Tibial artery (tissue), 4 donors: ENCODE data around the gene ABI1.

ENCODE experiments used
- DNase-seq, 2 donors: peaks; one replicate each; pipeline ENCODE4 v3.0.0-alpha.2; 2019
- H3K27ac ChIP-seq, 2 donors: fragments of 200-600 bp; sonication (generic) in 1 of 2; 1 replicate in 1 of 2; 2 replicates in 1 of 2; pipeline ENCODE4 v1.5.1; 2018 to 2019; ENCODE audit warnings: mild to moderate bottlenecking in 1 of 2
- H3K27me3 ChIP-seq, 2 donors: fragments of 200-600 bp; sonication (generic) in 1 of 2; one replicate each; pipeline versions ENCODE4 v1.5.1 to v1.6.0; 2016 to 2019
- H3K36me3 ChIP-seq, 3 donors: fragments of 200-600 bp; sonication (generic) in 2 of 3; one replicate each; pipeline ENCODE4 v1.5.1; 2016 to 2019; ENCODE audit warnings: mild to moderate bottlenecking in 2 of 3
- H3K4me1 ChIP-seq, 4 donors: fragments of 200-600 bp; sonication (generic) in 2 of 4; 1 replicate in 3 of 4; 2 replicates in 1 of 4; pipeline ENCODE4 v1.5.1; 2016 to 2019
- H3K4me3 ChIP-seq, 2 donors: fragments of 200-600 bp; sonication (generic) in 1 of 2; 1 replicate in 1 of 2; 2 replicates in 1 of 2; pipeline ENCODE4 v1.5.1; 2018 to 2019; ENCODE audit warnings: mild to moderate bottlenecking in 2 of 2
- H3K9me3 ChIP-seq, 3 donors: fragments of 200-600 bp; sonication (generic) in 1 of 3; one replicate each; pipeline ENCODE4 v1.5.1; 2016 to 2019
- intact Hi-C: fragments of 100-400 bp; cut with DNase I; formaldehyde crosslinking; loops from one replicate; pipeline ENCODE4 v1.15.0; 2023; ENCODE audit warnings: low total_unique reads
- TF ChIP-seq, protein P1 (sequence below), 2 experiments: fragments of 200-600 bp in 1 of 2; fragments of 450-650 bp in 1 of 2; IDR thresholded peaks; one replicate each; pipeline ENCODE4 v1.5.1; 2017 to 2019; ENCODE audit warnings: antibody characterized with exemption in 2 of 2, mild to moderate bottlenecking in 1 of 2, moderate library complexity in 1 of 2

The ABI1 gene

DNA sequence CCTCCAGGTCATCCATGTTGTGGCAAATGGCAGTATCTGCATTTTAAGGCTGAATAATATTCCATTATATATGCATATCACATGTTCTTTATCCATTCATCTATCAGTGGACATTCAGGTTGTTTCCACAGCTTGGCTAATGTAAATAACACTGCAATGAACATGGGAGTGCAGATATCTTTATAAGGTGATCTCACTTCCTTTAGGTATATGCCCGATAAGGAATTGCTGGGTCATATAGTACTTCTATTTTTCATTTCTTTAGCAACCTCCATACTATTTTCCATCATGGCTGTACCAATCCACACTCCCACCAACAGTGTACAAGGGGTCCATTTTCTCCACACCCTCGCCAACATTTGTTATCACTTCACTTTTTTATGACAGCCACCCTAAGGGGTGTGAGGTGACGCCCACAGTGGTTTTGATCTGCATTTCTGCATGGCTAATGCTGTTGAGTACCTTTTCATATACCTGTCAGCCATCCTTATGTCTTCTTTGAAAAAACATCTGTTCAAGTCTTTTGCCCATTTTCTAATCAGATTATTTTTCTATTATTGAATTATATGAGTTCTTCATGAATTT is 18.9 kb downstream of the ABI1 start:
- intact Hi-C loops: no loop called here
- TF ChIP-seq, protein P1, sequence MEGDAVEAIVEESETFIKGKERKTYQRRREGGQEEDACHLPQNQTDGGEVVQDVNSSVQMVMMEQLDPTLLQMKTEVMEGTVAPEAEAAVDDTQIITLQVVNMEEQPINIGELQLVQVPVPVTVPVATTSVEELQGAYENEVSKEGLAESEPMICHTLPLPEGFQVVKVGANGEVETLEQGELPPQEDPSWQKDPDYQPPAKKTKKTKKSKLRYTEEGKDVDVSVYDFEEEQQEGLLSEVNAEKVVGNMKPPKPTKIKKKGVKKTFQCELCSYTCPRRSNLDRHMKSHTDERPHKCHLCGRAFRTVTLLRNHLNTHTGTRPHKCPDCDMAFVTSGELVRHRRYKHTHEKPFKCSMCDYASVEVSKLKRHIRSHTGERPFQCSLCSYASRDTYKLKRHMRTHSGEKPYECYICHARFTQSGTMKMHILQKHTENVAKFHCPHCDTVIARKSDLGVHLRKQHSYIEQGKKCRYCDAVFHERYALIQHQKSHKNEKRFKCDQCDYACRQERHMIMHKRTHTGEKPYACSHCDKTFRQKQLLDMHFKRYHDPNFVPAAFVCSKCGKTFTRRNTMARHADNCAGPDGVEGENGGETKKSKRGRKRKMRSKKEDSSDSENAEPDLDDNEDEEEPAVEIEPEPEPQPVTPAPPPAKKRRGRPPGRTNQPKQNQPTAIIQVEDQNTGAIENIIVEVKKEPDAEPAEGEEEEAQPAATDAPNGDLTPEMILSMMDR (IDR thresholded peaks at IDR 0.05): no peak
- Histone ChIP-seq H3K27me3 (no peaks in the 10 kb centered on the region), H3K36me3 (no peaks in the 10 kb centered on the region), H3K27ac (no peak overlapping the region), H3K4me3 (no peak overlapping the region), H3K9me3 (no peaks in the 10 kb centered on the region), H3K4me1 (peaks cover 0 to 8% (median 0%) of the 10 kb centered on the region in 4 donors)
- no peak for DNase-seq

DNA sequence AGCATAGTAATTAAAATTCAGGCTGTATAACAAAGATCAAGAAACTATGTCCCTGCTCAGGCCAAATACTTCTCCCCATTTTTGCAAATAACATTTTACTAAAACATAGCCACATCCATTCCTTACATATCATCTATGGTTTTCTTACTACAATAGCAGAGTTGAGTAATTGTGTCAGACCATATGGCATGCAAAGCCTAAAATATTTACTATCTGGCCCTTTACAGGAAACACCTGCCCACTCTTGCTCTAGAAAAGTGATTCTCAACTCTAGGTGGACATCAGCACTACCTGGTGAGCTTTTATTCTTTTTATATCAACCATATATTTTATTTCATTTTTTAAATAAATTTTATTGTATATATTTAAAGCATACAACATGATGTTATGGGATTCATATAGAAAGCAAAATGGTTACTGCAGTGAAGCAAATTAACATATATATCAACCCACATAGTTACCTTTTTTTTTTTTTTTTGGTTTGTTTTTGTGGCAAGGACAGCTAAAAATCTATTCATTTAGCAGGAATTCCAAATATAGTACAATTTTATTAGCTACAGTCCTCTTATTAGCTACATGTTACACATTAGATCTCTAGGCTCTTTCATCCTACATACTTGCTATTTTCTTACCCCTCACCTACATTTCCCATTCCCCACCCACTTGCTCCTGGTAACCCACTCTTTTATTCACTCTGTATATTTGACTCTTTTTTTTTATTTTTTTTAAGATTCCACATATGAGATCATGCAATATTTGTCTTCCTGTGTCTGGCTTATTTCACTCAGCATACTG is 19.6 kb downstream of the ABI1 start:
- intact Hi-C loops: no loop called here
- peaks cover 0 to 8% (median 0%) of the 10 kb centered on the region in 4 donors for H3K4me1 ChIP-seq
- H3K27me3 ChIP-seq: no peaks in the 10 kb centered on the region
- H3K36me3 ChIP-seq: no peaks in the 10 kb centered on the region
- H3K9me3 ChIP-seq: no peaks in the 10 kb centered on the region
- DNase-seq: no peak
- no peak overlapping the region for H3K4me3 ChIP-seq
- TF ChIP-seq, protein P1 (IDR thresholded peaks at IDR 0.05): no peak
- no peak overlapping the region for H3K27ac ChIP-seq

DNA sequence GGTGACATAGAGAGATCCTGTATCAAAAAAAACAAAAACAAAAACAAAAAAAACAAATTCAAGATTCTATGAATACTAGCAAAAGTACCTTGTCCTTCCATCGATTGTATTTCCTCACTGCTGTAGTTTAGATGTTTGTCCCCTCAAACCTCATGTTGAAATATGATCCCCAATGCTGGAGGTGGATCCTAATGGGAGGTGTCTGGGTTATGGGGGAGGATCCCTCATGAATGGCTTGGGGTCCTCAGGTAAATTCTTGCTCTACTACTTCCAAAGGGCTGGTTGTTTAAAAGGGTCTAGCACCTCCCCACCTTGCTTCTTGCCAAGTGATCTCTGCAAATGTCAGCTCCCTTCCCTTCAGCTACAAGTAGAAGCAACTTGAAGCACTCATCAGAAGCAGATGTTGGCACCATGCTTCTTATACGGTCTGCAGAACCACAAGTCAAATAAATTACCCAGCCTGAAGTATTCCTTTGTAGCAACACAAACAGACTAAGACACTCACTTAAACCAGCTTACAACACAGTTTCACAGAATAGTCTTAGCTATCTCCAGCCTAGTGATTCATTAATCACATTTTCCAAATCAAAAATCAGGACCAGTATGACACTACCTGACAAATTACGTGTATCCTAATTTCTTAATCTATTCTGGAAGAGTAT is 20.7 kb downstream of the ABI1 start:
- H3K4me3 ChIP-seq: no peak overlapping the region
- H3K27me3 ChIP-seq: no peaks in the 10 kb centered on the region
- H3K36me3 ChIP-seq: no peaks in the 10 kb centered on the region
- H3K27ac ChIP-seq: no peak overlapping the region
- TF ChIP-seq, protein P1 (IDR thresholded peaks at IDR 0.05): no peak
- no peak for DNase-seq
- H3K9me3 ChIP-seq: no peaks in the 10 kb centered on the region
- intact Hi-C loops: no loop called here
- H3K4me1 ChIP-seq: peaks cover 0 to 8% (median 0%) of the 10 kb centered on the region in 4 donors

DNA sequence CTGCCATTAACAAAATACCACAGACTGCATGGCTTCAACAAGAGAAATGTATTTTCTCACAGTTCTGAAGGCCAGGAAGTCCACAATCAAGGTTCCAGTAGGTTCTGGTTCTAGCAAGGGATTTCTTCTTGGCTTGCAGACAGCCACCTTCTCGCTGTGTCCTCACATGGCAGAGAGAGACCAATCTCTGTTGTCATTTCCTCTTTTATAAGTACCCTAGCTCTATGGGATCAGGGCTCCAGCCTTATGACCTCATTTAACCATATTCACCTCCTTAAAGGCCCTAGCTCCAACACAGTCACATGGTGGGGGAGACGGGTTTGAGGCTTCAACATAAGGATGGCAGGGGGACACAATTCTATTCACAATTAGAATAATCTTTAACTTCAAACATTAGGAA is 23.6 kb downstream of the ABI1 start:
- H3K27ac ChIP-seq: no peak overlapping the region
- TF ChIP-seq, protein P1 (IDR thresholded peaks at IDR 0.05): no peak
- H3K36me3 ChIP-seq: no peaks in the 10 kb centered on the region
- intact Hi-C loops: no loop called here
- H3K4me1 ChIP-seq: peaks cover 0 to 14% (median 0%) of the 10 kb centered on the region in 4 donors
- H3K4me3 ChIP-seq: no peak overlapping the region
- no peaks in the 10 kb centered on the region for H3K27me3 ChIP-seq
- H3K9me3 ChIP-seq: no peaks in the 10 kb centered on the region
- DNase-seq: no peak

DNA sequence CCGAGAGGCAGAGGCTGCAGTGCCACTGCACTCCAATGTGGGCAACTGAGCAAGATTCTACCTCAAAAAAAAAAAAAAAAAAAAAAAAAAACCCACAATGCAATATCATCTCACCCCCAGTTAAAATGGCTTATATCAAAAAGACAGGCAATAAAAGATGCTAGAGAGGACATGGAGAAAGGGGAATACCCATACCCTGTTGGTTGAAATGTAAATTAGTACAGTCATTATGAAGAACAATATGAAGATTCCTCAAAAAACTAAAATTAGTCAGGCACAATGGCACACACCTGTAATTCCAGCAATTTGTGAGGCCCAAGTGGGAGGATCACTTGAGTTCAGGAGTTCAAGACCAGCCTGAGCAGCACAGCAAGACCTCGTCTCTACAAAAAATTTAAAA is 25.7 kb downstream of the ABI1 start:
- Histone ChIP-seq H3K4me3 (no peak overlapping the region), H3K27me3 (no peaks in the 10 kb centered on the region), H3K4me1 (peaks cover 0 to 19% (median 0%) of the 10 kb centered on the region in 4 donors), H3K36me3 (no peaks in the 10 kb centered on the region), H3K27ac (no peak overlapping the region), H3K9me3 (no peaks in the 10 kb centered on the region)
- TF ChIP-seq, protein P1 (IDR thresholded peaks at IDR 0.05): no peak
- intact Hi-C loops: no loop called here
- DNase-seq: no peak
